ENCODE data around the gene SCN4B.

DNA sequence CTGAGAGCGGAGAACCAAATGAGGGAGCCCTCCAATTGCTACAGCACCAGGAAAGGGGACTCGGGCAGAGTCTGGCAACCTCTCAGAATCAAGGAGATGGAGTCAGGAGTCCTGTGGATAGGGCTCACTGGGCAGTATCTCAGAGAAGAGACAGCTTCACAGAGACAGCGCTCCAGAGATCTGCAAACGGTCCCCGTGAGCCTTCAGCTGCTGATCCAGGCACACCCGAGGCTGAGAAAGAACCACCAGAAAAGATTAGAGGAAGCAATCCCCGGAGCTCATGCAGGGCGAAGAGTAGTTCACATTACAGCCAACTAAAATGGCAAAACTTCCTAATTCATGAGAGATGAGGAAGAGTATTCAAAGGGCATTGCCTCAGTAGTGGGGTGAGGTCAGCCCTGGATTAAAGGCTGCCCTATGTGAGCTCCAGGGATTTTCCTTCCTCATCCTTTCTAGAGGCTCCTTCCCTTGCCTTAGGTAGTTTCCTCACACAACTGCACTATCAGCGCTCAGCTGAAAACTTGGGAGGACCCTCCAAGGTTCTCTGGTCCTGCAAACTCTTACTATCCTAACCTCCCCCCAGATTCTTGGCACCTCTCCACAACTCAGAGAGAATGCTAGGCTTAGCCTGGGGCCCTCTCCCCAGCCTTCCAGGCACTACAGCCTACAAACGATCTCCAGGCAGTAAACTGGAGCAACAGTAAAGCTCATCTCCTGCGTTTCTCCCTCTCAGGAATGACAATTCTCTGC is 23.7 kb downstream of the SCN4B start:
- TF ChIP-seq EZH2 (IDR thresholded peaks at IDR 0.05) (no peak), POLR2AphosphoS5 (IDR thresholded peaks at IDR 0.05; ENCODE audit: borderline replicate concordance, low read depth, low read length) (no peak), FOXP2 (optimal IDR thresholded peaks at IDR 0.05; ENCODE audit: control extremely low read depth, extremely low read length, insufficient read depth) (no peak)
